GF-D8 (cell line): ENCODE data around the gene HSD17B1.
"Not testable (repeated sequence)": the region's sequence is repeated elsewhere in the genome, so short reads cannot be mapped to it uniquely, and the experiment has no call there.

ENCODE experiments used
- DNase-seq: peaks from one replicate; lab custom pipeline; 2025; lab: John Stamatoyannopoulos, UW

HSD17B1 gene

DNA sequence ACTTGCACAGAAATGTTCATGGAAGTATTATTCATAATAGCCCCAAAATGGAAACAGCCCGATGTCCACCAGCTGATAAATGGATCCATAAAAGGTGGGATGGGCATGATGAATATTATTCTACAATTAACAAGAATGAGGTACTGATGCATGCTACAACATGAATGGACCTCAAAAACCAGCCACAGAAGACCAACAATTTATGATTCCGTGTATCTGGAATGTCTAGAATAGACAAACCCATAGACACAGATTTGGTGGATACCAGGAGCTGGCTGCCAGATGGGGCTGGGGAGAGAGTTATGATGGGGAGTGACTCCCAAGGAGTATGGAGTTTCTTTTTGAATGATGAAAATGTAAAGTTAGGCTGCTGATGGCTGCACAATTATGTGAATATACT lies 27.5 kb upstream of the HSD17B1 start:
- DNase-seq = no peak

DNA sequence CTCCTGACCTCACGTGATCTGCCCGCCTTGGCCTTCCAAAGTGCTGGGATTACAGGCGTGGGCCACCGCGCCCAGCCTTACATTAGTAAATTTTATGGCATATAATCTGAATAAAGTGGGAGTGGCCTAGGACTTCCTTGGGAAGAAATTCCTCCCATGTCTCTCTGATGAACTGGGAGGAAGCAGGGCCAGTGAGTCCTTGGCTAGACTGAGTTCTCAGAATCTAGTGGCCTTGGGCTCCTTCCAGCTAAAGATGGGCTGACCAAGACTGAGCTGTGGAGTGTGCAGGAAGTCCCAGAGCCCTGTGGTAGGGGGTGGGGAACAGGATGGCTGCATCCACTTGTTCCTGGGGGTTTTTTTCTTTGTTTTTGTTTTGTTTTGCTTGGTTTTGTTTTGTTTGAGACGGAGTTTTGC lies 26.7 kb upstream of the HSD17B1 start:
- DNase-seq = no peak

DNA sequence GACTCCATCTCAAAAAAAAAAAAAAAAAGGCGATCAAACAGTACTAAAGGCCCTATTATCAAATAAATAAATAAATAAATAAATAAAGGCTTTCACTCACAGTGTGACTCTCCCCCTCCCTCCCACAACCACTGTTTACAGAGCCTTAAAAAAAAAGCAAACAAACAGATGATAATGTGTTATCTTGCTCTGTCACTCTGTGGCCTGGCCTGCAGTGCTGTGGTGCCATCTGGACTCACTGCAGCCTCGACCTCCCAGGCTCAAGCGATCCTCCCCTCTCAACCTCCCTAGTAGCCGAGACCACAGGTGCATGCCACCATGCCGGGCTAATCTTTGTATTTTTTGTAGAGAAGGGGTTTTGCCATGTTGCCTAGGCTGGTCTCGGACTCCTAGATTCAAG lies 24.8 kb upstream of the HSD17B1 start:
- no peak for DNase-seq

DNA sequence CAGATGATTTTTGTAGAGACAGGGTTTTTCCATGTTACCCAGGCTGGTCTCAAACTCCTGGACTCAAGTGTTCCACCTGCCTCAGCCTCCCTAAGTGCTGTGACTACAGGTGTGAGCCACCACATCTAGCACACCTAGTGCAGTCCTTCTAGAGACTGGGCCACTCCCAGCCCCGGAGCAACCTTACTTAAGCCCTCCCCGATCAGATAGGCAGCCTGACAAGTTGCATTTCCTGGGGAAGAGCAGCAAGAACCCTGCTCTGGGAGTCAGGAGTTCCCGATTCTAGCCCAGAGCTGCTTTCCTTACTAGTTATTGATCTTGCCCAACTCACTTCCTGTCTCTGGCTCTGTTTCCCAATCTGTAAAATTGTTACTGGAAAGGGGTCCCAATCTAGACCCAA lies 23.7 kb upstream of the HSD17B1 start:
- peak; percentile 21 for DNase-seq

DNA sequence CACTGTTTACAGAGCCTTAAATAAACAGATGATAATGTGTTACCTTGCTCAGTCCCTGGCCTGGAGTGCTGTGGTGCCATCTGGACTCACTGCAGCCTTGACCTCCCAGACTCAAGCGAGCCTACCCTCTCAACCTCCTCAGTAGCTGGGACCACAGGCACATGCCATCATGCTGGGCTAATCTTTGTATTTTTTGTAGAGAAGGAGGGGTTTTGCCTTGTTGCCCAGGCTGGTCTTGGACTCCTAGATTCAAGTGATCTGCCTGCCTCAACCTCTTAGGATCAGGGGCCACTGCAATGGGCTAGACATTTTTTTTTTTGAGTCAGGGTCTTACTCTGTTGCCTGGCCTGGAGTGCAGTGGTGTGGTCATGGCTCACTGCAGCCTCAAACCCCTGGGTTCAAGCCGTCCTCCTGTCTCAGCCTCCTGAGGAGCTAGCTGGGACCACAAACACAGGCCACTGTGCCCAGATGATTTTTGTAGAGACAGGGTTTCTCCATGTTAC lies 21.7 kb upstream of the HSD17B1 start:
- no peak for DNase-seq

DNA sequence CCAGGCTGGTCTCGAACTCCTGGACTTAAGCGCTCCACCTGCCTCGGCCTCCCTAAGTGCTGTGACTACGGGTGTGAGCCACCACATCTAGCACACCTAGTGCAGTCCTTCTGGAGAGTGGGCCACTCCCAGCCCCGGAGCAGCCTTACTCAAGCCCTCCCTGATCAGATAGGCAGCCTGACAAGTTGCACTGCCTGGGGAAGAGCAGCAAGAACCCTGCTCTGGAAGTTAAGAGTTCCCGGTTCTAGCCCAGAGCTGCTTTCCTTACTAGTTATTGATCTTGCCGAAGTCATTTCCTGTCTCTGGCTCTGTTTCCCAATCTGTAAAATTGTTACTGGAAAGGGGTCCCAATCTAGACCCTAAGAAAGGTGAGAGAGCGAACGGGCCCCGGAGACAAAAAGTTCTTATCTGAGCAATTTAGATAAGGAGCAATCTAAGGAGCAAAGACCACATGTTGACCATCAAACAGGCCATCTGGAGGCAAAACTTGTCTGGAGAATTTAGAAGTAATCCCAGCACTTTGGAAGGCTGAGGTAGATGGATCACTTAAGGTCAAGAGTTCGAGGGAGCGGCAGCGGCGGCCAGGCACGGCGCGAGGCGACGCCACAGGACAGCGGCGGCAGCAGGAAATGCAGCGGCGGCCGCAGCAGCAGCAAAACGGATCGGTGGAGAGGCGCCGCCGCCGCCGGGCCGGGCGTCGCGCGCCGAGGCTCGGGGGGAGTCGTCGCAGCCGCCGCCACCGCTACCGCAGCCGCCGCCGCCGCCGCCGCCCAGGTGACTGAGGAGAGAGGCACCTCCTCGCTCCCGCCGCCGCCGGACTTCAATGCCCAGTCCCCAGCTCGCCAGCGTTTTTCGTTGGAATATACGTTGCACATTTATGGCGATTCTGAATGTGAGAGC lies 21.0 kb upstream of the HSD17B1 start:
- DNase-seq = peak; percentile 41

DNA sequence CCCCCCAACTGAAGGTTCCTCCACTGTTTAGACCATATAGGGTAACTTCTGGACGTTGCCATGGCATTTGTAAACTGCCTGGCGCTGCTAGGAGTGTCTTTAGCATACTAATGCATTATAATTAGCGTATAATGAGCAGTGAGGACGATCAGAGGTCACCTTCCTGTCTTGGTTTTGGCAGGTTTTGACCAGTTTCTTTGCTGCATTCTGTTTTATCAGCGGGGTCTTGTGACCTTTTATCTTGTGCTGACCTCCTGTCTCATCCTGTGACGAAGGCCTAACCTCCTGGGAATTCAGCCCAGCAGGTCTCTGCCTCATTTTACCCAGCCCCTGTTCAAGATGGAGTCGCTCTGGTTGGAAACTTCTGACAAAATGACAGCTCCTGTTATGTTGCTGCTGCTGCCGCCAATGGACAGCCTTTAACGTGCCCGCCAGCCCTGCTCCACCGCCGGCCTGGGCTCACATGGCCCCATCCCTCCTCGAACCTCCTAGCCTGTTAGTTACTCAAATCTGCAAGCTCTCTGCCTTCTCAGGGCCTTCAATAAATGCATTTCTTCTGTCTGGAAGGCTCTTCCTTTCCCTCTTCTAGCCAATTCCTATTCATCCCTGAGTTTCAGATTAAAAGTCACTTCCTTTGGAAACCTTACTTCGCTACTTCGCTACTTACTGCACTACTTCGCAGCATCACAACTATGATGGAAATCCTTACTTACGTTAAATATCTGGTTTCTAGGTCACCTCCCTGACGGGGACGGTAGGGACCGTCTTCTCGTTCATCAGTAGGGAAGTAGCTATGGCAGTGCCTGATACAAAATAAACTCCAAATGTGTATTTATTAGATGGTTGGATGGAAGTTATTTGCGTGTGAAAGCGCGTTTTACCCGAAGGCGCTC lies 17.3 kb upstream of the HSD17B1 start:
- peak; percentile 60 for DNase-seq

DNA sequence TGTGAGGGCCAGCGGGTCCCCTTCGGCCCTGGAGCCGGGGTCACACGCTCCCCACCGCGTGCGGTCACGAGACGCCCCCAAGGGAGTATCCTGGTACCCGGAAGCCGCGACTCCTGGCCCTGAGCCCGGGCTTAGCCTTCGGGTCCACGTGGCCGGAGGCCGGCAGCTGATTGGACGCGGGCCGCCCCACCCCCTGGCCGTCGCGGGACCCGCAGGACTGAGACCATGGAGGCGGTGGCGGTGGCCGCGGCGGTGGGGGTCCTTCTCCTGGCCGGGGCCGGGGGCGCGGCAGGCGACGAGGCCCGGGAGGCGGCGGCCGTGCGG lies 16.7 kb upstream of the HSD17B1 start, which contains the start of gene NAGLU:
Gene NAGLU, plus strand, starts transcription at position 194 of the 324 bp plus-strand sequence. Its CDS starts 32 bp downstream, at position 226.
- DNase-seq = peak; percentile 61

DNA sequence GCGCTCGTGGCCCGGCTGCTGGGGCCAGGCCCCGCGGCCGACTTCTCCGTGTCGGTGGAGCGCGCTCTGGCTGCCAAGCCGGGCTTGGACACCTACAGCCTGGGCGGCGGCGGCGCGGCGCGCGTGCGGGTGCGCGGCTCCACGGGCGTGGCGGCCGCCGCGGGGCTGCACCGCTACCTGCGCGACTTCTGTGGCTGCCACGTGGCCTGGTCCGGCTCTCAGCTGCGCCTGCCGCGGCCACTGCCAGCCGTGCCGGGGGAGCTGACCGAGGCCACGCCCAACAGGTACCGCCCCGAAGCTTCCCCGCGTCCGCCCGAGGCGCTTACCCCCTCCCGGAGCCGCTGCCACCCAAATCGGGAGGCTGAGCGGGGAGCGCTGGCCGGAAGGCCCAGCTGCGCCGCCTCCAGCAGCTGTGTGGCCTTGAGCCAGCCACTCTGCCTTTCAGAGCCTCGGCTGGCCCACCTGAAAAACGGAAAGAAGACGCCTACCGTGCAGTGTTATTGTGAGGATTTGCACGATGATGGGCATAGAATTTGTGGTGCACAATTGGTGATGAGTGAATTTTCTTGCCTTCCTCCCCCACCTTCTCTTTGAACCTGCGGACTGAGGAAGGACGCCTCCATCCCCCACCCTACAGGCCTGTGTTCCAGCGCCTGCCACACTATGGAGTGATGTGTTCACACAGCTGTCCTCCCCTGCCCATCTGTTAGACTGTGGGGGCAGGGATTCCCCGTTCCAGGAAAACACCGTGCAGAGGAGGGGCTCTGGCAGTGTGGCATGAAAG lies 16.2 kb upstream of the HSD17B1 start:
- peak; percentile 45 for DNase-seq

DNA sequence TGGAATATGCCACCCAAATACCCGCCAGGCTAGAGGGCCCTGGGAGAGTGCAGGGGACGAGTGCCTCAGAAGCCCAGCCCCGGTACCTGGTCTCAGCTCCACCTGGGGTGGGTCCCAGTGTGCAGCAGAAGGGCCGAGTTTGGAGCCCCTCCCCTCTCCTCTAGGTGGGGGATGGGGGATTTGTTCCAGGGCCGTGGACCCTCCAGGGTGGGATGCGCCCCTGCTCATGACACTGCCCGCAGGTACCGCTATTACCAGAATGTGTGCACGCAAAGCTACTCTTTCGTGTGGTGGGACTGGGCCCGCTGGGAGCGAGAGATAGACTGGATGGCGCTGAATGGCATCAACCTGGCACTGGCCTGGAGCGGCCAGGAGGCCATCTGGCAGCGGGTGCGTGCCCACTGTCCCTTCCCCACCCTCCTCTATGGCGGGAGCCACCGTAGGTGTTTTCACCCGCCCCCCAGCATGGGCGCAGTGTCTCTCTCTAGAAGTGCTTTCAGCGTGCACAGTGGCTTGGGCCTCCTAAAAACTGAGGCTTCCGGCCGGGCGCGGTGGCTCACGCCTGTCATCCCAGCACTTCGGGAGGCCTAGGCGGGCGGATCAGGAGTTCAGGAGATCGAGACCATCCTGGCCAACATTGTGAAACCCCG lies 15.4 kb upstream of the HSD17B1 start:
- no peak for DNase-seq

DNA sequence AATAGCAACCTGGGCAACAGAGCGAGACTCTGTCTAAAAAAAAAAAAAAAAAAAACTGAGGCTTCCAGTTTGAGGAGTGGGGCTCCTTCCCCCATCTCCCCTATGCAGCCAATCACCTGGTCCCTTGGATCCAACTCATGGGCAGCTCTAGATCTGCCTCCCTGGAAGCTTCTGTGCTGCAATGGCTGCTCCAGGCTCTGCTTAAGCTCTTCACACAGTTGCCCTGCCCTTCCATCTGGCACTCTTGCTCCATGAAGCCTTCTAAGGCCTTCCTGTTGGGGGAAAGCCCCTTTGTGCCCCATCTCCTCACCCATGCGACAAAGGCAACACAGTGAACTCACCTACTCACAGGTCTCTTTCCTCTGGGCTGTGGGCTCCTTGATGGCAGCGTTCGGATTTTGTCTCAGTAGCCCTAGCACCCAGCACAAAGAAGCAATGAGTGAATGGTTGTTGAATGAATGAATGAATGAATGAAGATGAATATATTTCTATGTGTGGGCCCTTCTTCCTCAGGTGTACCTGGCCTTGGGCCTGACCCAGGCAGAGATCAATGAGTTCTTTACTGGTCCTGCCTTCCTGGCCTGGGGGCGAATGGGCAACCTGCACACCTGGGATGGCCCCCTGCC lies 14.8 kb upstream of the HSD17B1 start:
- DNase-seq = no peak

DNA sequence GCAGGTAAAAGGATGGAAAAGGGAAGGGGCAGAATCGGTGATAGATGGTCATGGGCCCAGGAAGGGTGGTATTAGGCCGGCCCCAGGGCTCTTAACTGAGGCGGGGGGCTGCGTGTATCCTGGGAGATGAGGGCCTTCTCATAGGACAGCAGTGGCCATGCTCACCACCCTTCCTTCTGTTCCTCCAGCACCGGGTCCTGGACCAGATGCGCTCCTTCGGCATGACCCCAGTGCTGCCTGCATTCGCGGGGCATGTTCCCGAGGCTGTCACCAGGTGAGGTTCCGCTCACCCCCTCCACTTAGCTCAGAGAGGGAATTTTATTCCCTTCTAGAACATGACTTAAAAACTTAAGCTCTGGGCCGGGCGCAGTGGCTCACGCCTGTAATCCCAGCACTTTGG lies 14.2 kb upstream of the HSD17B1 start:
- DNase-seq = no peak

DNA sequence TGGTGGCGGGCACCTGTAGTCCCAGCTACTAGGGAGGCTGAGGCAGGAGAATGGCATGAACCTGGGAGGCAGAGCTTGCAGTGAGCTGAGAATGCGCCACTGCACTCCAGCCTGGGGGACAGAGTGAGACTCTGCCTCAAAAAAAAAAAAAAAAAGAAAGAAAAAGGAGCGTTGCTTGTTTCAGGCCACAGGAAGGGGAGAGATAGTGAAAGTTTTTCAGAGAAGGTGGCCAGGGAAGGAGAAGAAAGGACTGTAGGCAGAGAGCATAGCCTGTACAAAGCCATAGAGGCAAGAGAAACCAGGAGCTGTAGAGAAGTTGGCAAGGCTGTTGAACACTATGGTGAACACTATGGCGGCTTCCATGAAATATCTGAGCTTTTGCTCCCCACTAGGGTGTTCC lies 12.2 kb upstream of the HSD17B1 start:
- not testable (repeated sequence) for DNase-seq

DNA sequence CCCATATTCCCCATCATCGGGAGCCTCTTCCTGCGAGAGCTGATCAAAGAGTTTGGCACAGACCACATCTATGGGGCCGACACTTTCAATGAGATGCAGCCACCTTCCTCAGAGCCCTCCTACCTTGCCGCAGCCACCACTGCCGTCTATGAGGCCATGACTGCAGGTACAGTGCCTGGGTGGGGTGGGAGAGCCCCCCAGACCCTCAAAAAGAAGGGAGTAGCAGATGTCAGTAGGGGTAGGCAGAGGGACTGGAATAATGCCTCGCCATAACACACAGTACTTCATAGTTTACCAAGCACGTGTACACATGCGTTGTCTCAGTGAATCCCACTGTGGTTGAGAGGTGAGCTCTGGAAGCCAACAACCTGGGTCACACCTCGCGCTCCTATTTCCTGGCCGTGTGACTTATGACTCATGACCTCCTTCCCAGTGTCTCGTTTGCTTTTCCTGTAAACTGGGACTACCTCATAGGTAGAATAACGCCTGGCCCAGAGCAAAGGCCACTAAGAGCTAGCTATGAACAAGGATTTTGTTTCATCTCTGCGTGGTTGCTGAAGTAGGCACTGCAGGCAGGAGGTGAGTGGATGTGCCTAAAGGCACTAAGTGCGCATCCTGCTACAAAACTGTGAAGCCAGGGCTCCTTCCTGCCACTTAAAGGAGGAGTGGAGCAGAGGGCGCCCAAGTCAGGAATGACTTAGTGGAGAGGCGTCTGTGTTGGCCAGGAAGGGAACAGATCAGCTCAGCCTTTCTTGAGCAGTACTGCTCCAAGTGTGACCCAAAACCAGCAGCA lies 11.5 kb upstream of the HSD17B1 start:
- DNase-seq = no peak

DNA sequence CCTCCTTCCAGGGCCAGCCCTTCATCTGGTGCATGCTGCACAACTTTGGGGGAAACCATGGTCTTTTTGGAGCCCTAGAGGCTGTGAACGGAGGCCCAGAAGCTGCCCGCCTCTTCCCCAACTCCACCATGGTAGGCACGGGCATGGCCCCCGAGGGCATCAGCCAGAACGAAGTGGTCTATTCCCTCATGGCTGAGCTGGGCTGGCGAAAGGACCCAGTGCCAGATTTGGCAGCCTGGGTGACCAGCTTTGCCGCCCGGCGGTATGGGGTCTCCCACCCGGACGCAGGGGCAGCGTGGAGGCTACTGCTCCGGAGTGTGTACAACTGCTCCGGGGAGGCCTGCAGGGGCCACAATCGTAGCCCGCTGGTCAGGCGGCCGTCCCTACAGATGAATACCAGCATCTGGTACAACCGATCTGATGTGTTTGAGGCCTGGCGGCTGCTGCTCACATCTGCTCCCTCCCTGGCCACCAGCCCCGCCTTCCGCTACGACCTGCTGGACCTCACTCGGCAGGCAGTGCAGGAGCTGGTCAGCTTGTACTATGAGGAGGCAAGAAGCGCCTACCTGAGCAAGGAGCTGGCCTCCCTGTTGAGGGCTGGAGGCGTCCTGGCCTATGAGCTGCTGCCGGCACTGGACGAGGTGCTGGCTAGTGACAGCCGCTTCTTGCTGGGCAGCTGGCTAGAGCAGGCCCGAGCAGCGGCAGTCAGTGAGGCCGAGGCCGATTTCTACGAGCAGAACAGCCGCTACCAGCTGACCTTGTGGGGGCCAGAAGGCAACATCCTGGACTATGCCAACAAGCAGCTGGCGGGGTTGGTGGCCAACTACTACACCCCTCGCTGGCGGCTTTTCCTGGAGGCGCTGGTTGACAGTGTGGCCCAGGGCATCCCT lies 9.3 kb upstream of the HSD17B1 start:
- no peak for DNase-seq

DNA sequence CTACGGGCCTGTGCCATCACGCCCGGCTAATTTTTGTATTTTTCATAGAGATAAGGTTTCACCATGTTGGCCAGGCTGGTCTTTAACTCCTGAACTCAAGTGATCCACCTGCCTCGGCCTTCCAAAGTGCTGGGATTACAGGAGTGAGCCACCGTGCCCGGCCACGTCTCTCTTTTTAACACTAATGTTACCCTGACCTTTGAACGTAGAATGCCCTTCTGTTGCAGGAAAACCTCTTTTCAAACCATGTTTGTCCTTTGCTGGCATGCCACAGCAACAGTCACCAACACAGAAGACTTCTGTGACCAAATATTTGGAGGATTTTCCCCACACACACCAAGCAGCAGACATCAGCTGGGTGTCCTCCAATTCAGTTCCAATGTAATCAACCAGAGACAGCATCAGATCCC lies 7.8 kb upstream of the HSD17B1 start:
- DNase-seq = no peak

DNA sequence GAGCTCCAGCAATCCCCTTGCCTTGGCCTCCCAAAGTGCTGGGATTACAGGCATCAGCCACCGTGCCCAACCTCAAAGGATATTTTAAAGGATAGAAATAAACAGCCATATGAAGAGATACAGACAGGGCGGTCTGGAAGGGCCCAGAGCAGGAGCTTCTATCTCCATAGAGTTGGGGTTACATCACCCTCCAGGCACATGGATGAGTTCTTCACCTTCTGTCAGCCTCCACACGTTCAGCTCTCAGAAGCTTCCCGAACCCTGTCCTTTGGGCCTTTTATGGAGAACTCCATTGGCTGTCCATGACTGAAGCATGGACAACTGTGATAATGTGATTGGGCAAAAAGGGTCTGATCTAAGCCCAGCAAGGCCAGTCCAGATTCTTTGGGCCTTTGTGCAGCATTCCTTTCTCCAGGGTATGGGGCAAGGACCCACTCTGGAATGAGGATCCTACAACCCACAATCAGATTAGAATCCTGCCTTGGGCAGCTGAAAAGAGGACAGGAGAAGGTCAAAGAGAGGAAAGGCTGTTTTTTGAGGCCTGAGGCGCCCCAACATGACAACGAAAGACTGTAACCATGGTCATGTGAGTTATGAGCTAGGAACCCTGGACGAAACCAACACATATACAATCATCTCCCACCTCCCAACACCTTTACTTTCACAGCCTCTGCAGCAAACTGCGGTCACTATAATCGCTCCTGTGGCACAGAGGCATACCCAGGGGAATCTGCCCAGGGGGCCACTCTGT lies 6.8 kb upstream of the HSD17B1 start:
- not testable (repeated sequence) for DNase-seq

DNA sequence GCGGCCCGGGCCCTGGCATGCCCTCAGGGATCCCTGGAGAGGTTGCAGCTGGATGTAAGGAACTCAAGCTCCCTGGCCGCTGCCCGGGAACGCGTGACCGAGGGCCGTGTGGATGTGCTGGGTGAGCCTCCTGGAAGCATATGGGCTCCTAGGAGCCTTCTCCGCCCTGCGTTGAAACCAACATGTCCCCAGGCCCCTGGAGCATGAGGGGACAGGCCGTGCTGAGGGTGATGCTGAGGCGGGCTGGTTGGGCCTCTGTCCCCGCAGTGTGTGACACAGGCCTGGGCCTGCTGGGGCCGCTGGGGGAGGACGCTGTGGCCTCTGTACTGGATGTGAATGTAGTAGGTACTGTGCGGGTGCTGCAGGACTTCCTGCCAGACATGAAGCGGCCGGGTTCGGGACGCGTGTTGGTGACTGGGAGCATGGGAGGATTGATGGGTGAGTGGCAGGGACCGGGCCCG lies 5.7 kb upstream of the HSD17B1 start:
- DNase-seq = no peak
